ENCODE results near the gene RGL3. TPM values are rescaled to one million over a fixed set of nuclear protein-coding genes. Genes with fewer than 3 reads are reported as not detected.
"Not testable (repeated sequence)": the region's sequence is repeated elsewhere in the genome, so short reads cannot be mapped to it uniquely, and the experiment has no call there.

The RGL3 gene
- polyA plus RNA-seq (2013, experiment 1 of 2): 0.66 TPM
- polyA plus RNA-seq (2013, experiment 2 of 2): 0.51 TPM

DNA sequence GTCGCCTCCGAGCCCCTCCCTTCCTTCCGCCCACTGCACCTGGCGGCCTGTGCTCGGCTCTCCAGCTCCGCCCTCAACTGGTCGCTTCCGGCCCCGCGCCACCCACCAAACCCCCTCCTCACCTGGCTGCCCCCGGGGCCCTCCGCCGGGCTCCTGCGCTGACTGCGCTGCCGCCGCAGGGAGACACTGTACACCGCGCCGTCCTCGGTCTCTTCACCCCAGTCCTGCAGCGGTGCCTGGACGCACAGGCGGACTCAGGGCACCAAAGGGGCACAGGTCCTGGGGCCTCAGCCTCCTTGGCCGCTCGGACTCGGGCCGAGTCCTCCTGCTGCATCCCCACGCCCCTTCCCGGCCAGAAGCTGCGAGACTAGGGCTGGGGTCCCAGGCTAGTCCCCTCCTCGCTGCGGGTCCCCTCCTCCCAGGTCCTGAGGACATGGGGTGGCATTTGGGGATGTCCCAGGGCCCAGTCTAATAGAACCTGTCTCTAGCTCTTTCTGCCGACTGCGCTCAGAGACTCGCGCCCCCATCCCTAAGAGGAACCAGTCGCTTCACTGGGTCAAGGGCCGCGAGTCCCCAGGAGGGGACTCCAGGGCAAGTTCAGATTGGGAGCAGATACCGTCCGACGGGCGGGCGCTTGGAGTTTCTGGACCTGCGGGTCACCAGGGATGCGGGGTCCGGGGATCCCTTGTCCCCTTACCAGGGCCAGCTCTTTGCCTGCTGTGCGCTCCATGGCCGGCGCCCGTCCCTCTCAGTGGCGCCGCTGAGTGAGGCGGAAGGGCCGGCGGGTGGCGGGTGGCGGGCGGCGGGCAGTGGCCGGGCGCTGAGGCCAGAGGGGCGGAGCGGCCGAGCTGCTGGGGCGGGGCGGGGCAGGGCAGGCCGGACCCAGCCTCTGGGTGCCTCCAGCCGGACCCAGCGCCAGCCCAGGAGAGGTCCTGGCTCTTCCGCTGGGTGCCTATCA is at the start of gene RGL3:
RGL3 (minus strand) TSS at position 766 of the 958 bp plus-strand sequence; CDS start at position 730, 36 bp downstream.
- no CpG with 5 or more reads among the region's 72 CpGs for WGBS, 2 donors (ENCODE audit: extremely low coverage in 2 of 2, insufficient read length in 2 of 2, insufficient replicate concordance in 1 of 2)
- peaks cover 43 to 72% (median 71%) of the 10 kb centered on the region in 3 experiments for H3K27me3 ChIP-seq (ENCODE audit: control insufficient read depth in 3 of 3, insufficient read depth in 3 of 3, low read depth in 1 of 3, low read length in 3 of 3)
- DNase-seq (ENCODE audit: low spot score): no peak

GRCh38 chr19:11468266-11468845 is 49.2 kb upstream of the RGL3 start:
- H3K4me1 ChIP-seq (ENCODE audit: control insufficient read depth in 2 of 2, insufficient read depth in 1 of 2, low read depth in 1 of 2, low read length in 2 of 2); H3K4me2 ChIP-seq (ENCODE audit: insufficient read depth, low read length, poor library complexity, severe bottlenecking); H3K4me3 ChIP-seq (ENCODE audit: low read length in 2 of 2); H3K27ac ChIP-seq (replicated peaks; ENCODE audit: low read length); H3K27me3 ChIP-seq (ENCODE audit: control insufficient read depth in 3 of 3, insufficient read depth in 3 of 3, low read depth in 1 of 3, low read length in 3 of 3); H3K23ac ChIP-seq (ENCODE audit: low read depth, low read length, poor library complexity); H3K4ac ChIP-seq (ENCODE audit: low read length); H3K9ac ChIP-seq (ENCODE audit: low read depth, low read length, poor library complexity); H2BK12ac ChIP-seq (ENCODE audit: low read length); H3K79me1 ChIP-seq (ENCODE audit: low read depth, low read length); H4K91ac ChIP-seq (ENCODE audit: low read depth, low read length, poor library complexity); H2BK5ac ChIP-seq (ENCODE audit: low read length); H3K18ac ChIP-seq (ENCODE audit: low read length); H2BK120ac ChIP-seq (ENCODE audit: low read depth, low read length); H2AFZ ChIP-seq (ENCODE audit: low read length); H3K9me3 ChIP-seq (replicated peaks in 1 of 2; ENCODE audit: control insufficient read depth in 2 of 2, insufficient read depth in 1 of 2, low read depth in 1 of 2, low read length in 2 of 2); H2AK5ac ChIP-seq (ENCODE audit: low read depth, low read length); H4K8ac ChIP-seq (ENCODE audit: low read depth, low read length); H2BK15ac ChIP-seq (ENCODE audit: low read length); DNase-seq (ENCODE audit: low spot score): not testable (repeated sequence)
- WGBS, 2 donors (ENCODE audit: extremely low coverage in 2 of 2, insufficient read length in 2 of 2, insufficient replicate concordance in 1 of 2): no CpG with 5 or more reads among the region's 8 CpGs
- peaks cover 1 to 77% of the 10 kb centered on the region in 2 donors for H3K36me3 ChIP-seq (replicated peaks in 1 of 2; ENCODE audit: control insufficient read depth in 2 of 2, insufficient read depth in 2 of 2, low read length in 2 of 2)
- peak overlapping the region; percentile 21 for H3K14ac ChIP-seq (ENCODE audit: low read length)

More for the DNA sequence above, at the start of gene RGL3:
- Histone ChIP-seq H2AK5ac (ENCODE audit: low read depth, low read length) (no peak within 1 kb of the TSS), H3K23ac (ENCODE audit: low read depth, low read length, poor library complexity) (peak within 1 kb of the TSS; percentile 44), H3K14ac (ENCODE audit: low read length) (peak within 1 kb of the TSS; percentile 4), H3K4me3 (ENCODE audit: low read length in 2 of 2) (peak within 1 kb of the TSS; percentile 35 to 72), H3K9me3 (replicated peaks in 1 of 2; ENCODE audit: control insufficient read depth in 2 of 2, insufficient read depth in 1 of 2, low read depth in 1 of 2, low read length in 2 of 2) (peaks cover 13 to 14% of the 10 kb centered on the region in 2 donors), H3K18ac (ENCODE audit: low read length) (peak within 1 kb of the TSS; percentile 89), H2BK120ac (ENCODE audit: low read depth, low read length) (no peak within 1 kb of the TSS), H3K27ac (replicated peaks; ENCODE audit: low read length) (no peak within 1 kb of the TSS), H3K79me1 (ENCODE audit: low read depth, low read length) (no peaks in the 10 kb centered on the region), H3K9ac (ENCODE audit: low read depth, low read length, poor library complexity) (peak within 1 kb of the TSS; percentile 80), H4K8ac (ENCODE audit: low read depth, low read length) (no peak within 1 kb of the TSS), H3K4ac (ENCODE audit: low read length) (no peak within 1 kb of the TSS), H2BK5ac (ENCODE audit: low read length) (no peak within 1 kb of the TSS), H2BK12ac (ENCODE audit: low read length) (no peak within 1 kb of the TSS), H3K4me2 (ENCODE audit: insufficient read depth, low read length, poor library complexity, severe bottlenecking) (peak within 1 kb of the TSS; percentile 84), H2BK15ac (ENCODE audit: low read length) (peak within 1 kb of the TSS; percentile 15), H2AFZ (ENCODE audit: low read length) (peak within 1 kb of the TSS; percentile 75), H3K36me3 (replicated peaks in 1 of 2; ENCODE audit: control insufficient read depth in 2 of 2, insufficient read depth in 2 of 2, low read length in 2 of 2) (no peaks in the 10 kb centered on the region), H4K91ac (ENCODE audit: low read depth, low read length, poor library complexity) (no peak within 1 kb of the TSS), H3K4me1 (ENCODE audit: control insufficient read depth in 2 of 2, insufficient read depth in 1 of 2, low read depth in 1 of 2, low read length in 2 of 2) (peaks cover 13 to 16% of the 10 kb centered on the region in 2 donors)

GRCh38 chr19:11465600-11465999 is 46.5 kb upstream of the RGL3 start:
- Histone ChIP-seq H2AK5ac (ENCODE audit: low read depth, low read length) (no peak overlapping the region), H3K9me3 (replicated peaks in 1 of 2; ENCODE audit: control insufficient read depth in 2 of 2, insufficient read depth in 1 of 2, low read depth in 1 of 2, low read length in 2 of 2) (peaks cover 0 to 6% of the 10 kb centered on the region in 2 donors), H4K8ac (ENCODE audit: low read depth, low read length) (no peak overlapping the region), H2BK12ac (ENCODE audit: low read length) (no peak overlapping the region), H2BK120ac (ENCODE audit: low read depth, low read length) (no peak overlapping the region), H3K79me1 (ENCODE audit: low read depth, low read length) (peaks cover 11% of the 10 kb centered on the region), H2AFZ (ENCODE audit: low read length) (no peak overlapping the region), H3K18ac (ENCODE audit: low read length) (peak overlapping the region; percentile 85), H2BK5ac (ENCODE audit: low read length) (no peak overlapping the region), H4K91ac (ENCODE audit: low read depth, low read length, poor library complexity) (no peak overlapping the region), H3K36me3 (replicated peaks in 1 of 2; ENCODE audit: control insufficient read depth in 2 of 2, insufficient read depth in 2 of 2, low read length in 2 of 2) (peaks cover 1 to 83% of the 10 kb centered on the region in 2 donors), H2BK15ac (ENCODE audit: low read length) (no peak overlapping the region), H3K4me3 (ENCODE audit: low read length in 2 of 2) (no peak overlapping the region), H3K4me1 (ENCODE audit: control insufficient read depth in 2 of 2, insufficient read depth in 1 of 2, low read depth in 1 of 2, low read length in 2 of 2) (peaks cover 2 to 9% of the 10 kb centered on the region in 2 donors), H3K9ac (ENCODE audit: low read depth, low read length, poor library complexity) (no peak overlapping the region), H3K4ac (ENCODE audit: low read length) (no peak overlapping the region), H3K23ac (ENCODE audit: low read depth, low read length, poor library complexity) (no peak overlapping the region), H3K4me2 (ENCODE audit: insufficient read depth, low read length, poor library complexity, severe bottlenecking) (no peak overlapping the region), H3K14ac (ENCODE audit: low read length) (no peak overlapping the region), H3K27ac (replicated peaks; ENCODE audit: low read length) (no peak overlapping the region), H3K27me3 (ENCODE audit: control insufficient read depth in 3 of 3, insufficient read depth in 3 of 3, low read depth in 1 of 3, low read length in 3 of 3) (peaks cover 0 to 4% (median 0%) of the 10 kb centered on the region in 3 experiments)
- no CpG with 5 or more reads among the region's 8 CpGs for WGBS, 2 donors (ENCODE audit: extremely low coverage in 2 of 2, insufficient read length in 2 of 2, insufficient replicate concordance in 1 of 2)
- DNase-seq (ENCODE audit: low spot score): no peak

Measured in neuronal stem cell (in vitro differentiated cells).